ENCODE results near the gene HOXB9.

HOXB9 gene

GRCh38 chr17:48589060-48589830 lies 36.9 kb downstream of the HOXB9 start:
- no peak for DNase-seq (ENCODE audit: low read depth)
- no peak overlapping the region for H3K4me3 ChIP-seq (ENCODE audit: low read depth, low read length)
- TF ChIP-seq CTCF (IDR thresholded peaks at IDR 0.05; ENCODE audit: control insufficient read depth, extremely low read depth, insufficient read depth): no peak

GRCh38 chr17:48588528-48588927 lies 37.6 kb downstream of the HOXB9 start:
- no peak overlapping the region for H3K4me3 ChIP-seq (ENCODE audit: low read depth, low read length)
- DNase-seq (ENCODE audit: low read depth): no peak

GRCh38 chr17:48588074-48588415 lies 38.1 kb downstream of the HOXB9 start:
- no peak overlapping the region for H3K4me3 ChIP-seq (ENCODE audit: low read depth, low read length)

More at GRCh38 chr17:48588528-48588927, 37.6 kb downstream of the HOXB9 start:
- TF ChIP-seq CTCF (IDR thresholded peaks at IDR 0.05; ENCODE audit: control insufficient read depth, extremely low read depth, insufficient read depth): no peak

GRCh38 chr17:48587276-48588073 lies 38.7 kb downstream of the HOXB9 start:
- no peak overlapping the region for H3K4me3 ChIP-seq (ENCODE audit: low read depth, low read length)
- no peak for DNase-seq (ENCODE audit: low read depth)
- TF ChIP-seq CTCF (IDR thresholded peaks at IDR 0.05; ENCODE audit: control insufficient read depth, extremely low read depth, insufficient read depth): no peak

More at GRCh38 chr17:48588074-48588415, 38.1 kb downstream of the HOXB9 start:
- DNase-seq (ENCODE audit: low read depth): no peak
- TF ChIP-seq CTCF (IDR thresholded peaks at IDR 0.05; ENCODE audit: control insufficient read depth, extremely low read depth, insufficient read depth): no peak

GRCh38 chr17:48586355-48587258 lies 39.6 kb downstream of the HOXB9 start:
- no peak for TF ChIP-seq CTCF (IDR thresholded peaks at IDR 0.05; ENCODE audit: control insufficient read depth, extremely low read depth, insufficient read depth)
- no peak overlapping the region for H3K4me3 ChIP-seq (ENCODE audit: low read depth, low read length)
- DNase-seq (ENCODE audit: low read depth): no peak

- no peak for TF ChIP-seq CTCF (IDR thresholded peaks at IDR 0.05; ENCODE audit: control insufficient read depth, extremely low read depth, insufficient read depth)
- DNase-seq (ENCODE audit: low read depth): no peak
- no peak overlapping the region for H3K4me3 ChIP-seq (ENCODE audit: low read depth, low read length)
Measured at GRCh38 chr17:48584223-48584741, 41.9 kb downstream of the HOXB9 start.
